Activated CD8-positive, alpha-beta memory T cell treated with anti-CD3 and anti-CD28 coated beads, Interleukin-2, amount 50 U/mL, for 48 hours (primary cell): ENCODE results near the gene ARL4C.

Experiments
- DNase-seq: peaks from one replicate; pipeline ENCODE4 v3.0.0-alpha.2; 2020

Gene ARL4C

DNA sequence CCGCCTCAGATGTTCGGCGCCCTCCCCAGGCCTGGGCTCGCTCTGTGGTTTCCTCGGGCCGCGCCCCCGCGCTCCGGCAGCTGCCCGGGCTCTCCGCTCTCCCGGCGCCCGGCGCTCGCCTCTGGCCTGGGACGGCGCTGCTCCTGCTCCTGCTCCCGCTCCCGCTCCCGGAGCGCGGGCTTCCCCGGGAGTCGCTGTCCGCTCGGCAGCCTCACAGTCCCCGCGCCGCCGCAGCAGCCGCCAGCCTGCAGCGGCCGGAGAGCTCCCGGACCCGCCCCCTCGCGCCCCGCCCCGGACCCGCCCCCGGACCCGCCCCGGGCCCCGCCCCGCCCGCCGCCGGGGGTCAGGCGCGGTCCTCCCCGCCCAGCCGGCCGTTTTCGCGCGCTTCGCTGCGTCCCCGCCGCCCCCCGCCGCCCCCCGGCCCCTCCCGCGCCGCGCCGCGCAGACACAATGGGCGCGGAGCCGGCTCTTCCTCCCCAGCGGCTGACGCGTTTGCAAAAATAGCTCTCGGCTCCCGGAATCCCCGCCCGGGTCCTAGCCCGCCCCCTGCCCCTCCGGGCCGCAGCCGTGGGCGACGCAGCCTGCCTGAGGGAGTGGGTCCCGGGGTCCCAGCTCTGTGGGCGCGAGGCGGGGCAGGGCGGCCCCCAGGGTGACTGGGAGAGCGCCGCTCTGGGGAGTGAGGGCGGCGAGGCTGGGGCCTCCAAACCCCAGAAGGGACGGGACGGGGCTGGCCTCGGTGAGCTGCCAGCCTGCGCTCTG lies at the start of gene ARL4C:
TSS of gene ARL4C (minus strand) at position 247 of the 759 bp plus-strand sequence. CDS start 495 bp downstream, outside the sequence.
- peak; percentile 77 for DNase-seq

GRCh38 chr2:234544659-234545611 lies 48.1 kb upstream of the ARL4C start:
- DNase-seq, result peak; percentile 92

- no peak for DNase-seq
Observed at GRCh38 chr2:234542742-234543141, 45.9 kb upstream of the ARL4C start.

- no peak for DNase-seq
Observed at GRCh38 chr2:234537929-234538328, 41.0 kb upstream of the ARL4C start.

DNA sequence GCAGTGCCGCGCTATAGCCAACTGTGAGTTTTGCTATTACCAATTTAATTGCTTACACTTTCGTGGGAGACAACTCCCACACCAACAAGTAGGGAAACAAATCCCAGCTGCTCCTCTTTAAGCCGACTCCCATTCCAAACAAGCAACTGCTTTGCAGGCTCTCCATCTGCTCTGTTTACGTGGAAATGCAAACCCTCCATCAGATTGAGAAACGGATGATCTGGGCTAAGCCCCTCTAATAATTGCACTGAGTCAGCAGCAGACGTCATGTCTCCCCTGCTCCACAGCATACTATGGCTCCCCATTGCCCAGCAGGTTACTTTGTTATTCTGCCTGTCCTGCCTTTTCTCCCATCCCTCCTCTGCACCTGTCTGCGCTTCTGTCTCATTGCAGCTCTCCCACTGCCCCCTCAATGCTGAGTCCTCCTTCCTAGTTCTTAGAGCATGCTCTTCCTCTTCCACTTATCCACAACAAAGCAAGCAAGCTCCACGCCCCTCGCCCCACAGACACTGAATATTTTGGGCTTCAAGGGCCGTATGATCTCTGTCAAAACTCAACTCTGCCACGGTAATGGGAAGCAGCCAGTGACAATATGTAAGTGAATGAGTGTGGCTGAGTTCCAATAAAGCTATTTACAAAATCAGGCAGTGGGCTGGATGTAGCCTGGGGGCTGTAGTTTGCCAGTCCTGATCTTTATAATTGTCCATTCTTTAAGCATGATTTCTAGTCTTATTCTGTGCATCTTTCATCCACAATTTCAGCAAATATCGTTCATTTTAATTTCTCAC lies 39.5 kb upstream of the ARL4C start:
- no peak for DNase-seq

DNA sequence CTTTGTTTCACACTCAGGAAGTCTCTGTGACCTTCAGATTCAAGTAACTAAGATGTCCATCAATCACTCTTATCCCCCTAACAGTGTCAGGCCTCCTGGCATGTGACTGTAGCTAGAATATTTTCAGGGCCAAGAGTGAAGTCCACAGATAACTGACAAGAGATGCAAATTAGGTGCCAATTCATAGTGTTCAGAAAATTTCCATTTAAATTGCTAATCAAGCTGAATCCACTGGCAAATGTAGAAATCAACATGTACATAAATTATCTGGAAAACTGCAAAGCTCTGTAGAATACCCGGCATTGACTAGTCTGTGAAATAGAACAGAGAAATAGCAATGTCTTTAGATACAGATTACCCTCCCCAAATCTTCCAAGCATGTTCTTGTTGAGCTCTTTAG lies 38.6 kb upstream of the ARL4C start:
- no peak for DNase-seq

DNA sequence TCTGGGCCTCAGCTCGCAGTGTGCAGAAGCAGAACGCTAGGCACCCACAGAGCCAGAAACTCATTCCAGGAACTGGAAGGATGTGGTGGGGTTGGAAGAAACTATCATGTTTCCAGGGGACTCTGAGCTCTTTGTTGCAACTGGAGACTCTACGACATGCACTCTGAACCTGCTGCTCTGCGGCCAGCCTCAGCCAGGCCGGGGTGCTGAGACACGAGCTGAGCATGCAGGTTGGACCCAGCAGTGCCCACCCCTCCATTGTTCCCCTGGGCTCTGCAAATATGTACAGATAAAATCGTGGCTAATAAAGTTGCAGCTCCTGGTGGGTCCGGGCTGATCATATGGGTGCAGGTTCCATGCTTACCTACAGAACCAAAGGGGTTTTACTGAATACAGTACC lies 37.6 kb upstream of the ARL4C start:
- no peak for DNase-seq

GRCh38 chr2:234533626-234534025 lies 36.7 kb upstream of the ARL4C start:
- no peak for DNase-seq

DNA sequence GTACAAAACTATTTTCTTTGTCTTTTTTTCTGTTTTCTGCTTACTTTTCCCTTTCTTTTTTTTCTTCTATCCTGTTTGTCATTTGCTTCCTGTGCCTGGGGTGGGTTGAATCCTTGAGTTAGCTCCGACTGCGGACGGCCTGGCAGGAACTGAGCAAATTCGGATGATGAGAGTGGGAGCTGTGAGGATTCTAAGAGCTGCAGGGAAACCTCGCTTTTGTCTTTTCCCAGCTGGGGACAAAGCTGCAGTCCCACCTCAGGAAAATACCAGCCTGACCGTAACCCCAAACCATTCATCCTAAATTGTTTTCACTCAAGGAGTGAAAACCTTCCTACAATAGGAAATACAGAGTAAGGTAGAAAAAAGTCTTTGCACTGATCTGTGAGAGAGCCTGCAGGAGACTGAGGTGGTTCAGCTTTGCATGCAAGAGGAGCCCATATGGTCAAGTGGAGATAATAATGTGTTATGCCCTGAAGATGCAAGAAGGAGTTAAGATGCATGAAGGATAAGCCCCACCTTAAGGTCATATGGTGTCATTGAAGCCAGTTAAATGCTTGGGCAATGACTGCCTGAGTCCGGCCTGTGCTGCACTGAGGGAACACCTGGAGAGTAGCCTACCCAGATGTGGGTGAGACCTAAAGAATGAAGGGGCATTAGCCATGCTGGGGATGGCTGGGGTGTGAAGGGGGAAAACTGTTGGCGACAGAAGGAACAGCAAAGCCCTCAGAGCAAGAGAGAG lies 31.7 kb upstream of the ARL4C start:
- no peak for DNase-seq

- DNase-seq, result no peak
Observed at GRCh38 chr2:234526711-234527110, 29.8 kb upstream of the ARL4C start.

DNA sequence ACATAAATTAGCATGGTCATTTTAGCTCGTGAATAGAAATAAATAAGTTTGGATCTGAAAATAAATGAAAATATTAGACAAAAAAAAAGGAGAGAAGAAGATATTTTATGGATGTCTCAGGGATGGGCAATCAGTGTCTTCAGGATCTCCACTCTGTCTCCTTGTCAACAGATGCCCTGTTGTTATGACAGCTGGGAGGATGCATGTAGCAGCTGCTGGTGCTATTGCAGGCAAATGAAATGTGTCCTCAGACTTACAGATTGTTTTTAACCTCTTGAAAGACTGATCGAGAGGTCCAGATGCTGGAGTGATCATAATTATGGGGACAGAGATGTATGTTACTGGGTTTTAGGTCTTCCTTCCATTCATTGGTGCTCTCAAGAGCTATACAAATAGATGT lies 24.7 kb upstream of the ARL4C start:
- no peak for DNase-seq

DNA sequence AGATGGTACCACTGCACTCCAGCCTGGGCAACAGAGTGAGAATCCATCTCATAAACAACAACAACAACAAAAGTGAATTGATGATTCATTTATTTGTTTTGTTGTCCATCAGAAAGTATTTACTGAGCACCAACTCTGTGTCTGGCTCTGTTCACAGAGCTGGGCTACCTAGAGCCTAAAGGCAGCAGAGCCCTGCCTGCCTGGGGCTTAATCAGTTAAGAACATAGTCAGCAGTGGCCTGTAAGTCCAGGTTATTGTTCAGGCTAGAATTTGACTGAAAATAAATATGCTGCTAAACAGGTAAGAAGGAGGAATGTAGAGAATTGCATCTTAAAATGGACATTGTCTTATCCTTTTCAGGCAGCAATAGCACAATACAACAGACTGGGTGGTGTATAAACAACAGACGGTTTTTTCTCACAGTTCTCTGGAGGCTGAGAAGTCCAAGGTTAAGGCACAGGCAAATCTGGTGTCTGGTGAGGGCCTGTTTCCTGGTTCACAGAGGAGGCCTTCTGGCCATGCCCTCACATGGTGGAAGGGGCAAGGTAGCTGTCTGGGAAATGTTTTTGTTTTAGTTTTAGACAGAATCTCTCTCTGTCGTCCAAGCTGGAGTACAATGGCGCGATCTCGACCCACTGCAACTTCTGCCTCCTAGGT lies 22.2 kb upstream of the ARL4C start:
- DNase-seq, result no peak

DNA sequence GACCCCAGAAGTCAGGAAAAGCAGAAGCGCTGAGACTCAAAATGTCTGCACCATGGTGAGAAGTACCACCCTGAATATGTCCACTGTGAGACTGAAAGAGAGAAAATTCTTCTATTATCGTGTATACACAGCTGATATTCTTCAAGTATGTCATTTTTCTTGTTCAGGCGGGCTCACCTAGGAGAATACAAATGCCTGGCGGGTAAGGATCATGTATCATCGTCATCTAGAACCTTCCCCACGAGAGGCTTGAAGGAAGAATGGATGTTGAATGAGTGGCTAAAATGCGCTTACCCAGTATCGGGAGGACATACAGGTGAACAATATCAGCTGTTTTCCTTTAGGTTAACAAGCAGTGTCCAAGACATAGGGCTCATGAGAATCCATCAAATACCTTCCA lies 21.1 kb upstream of the ARL4C start:
- no peak for DNase-seq

DNA sequence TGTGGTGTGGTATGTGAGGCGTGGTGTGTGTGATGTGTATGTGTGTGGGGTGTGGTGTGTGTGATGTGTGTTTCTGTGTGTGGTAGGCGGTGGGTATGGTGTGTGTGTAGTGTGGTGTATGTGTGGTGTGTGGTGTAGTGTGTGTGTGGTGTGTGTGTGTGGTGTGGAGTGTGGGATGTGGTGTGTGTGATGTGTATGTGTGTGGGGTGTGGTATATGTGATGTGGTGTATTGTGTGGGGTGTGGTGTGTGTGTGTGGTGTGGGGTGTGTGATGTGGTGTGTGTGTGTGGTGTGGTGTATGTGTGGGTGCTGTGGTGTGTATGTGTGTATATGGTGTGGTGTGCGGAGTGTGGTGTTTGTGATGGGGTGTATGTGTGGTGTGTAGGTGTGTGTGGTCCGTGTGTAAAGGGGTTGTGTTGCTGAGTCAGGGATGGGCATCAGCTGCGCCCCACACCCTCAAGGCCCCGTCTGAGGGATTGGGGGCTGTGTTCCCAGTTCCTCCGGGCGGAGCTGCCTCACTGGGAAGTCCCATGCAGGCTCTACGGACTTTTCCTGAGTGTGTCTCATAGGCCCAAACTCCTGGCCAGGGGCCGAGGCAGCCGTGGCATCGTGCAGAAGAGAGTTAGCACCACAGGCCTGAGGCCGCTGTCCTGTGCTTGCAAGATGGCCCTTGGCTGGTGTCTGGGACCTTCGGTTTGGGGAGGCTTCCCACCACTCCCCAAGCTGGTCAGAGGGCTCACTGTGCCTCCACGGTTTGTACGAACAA lies 18.2 kb upstream of the ARL4C start:
- DNase-seq, result no peak

GRCh38 chr2:234514099-234514498 lies 17.2 kb upstream of the ARL4C start:
- no peak for DNase-seq

DNA sequence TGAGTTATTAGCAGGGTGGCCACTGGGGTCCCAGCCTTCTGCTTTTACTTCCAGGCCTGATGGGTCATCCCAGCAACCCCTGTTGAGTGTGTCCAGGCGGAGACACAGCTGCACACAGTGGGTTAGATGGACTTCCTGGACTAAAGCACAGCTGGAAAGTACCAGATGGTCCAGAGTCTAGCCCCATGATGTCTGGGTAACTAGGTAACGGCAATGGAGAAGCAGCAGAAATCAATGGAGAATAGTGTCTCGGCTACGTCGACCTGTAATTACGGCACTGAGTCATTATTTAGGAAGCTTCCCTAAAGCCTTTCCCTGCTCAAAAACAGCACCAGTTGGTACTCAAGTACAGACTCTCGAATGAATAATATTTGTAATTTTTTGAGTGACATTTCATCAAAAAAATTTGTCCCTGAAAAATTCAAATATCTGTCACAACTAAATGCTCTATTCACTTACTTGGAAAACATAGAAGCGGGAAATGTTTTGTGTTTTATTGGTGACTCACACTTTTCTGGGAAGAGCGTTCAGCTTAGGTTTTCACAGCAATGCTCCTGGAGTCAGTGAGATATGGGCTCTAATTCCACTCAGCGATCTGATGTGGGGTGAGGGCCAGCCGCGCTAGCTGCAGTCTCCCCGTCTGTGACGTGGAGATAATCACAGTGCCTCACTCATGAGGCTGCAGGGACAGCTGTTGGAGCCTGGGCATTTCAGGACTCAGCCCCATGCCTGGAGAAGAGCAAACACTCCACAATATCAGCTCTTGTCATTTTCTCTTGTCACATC lies 16.2 kb upstream of the ARL4C start:
- DNase-seq, result no peak

DNA sequence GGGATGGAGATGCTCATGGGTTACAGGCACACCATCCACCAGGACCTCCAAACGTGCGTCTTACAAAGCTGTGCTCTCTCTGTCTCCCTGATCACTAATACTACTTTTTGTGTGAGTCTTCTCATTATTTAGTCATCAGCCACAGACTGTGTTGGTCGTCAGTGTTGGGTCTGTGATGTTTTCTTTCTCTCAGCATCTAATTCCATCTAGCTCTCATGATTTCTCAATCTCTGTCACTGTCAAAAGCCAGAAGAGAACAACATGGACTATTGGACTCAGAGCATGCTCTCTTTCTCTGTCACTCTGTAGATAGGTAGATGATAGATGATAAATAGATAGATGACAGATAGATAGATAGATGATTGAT lies 6.0 kb upstream of the ARL4C start:
- DNase-seq, result no peak

DNA sequence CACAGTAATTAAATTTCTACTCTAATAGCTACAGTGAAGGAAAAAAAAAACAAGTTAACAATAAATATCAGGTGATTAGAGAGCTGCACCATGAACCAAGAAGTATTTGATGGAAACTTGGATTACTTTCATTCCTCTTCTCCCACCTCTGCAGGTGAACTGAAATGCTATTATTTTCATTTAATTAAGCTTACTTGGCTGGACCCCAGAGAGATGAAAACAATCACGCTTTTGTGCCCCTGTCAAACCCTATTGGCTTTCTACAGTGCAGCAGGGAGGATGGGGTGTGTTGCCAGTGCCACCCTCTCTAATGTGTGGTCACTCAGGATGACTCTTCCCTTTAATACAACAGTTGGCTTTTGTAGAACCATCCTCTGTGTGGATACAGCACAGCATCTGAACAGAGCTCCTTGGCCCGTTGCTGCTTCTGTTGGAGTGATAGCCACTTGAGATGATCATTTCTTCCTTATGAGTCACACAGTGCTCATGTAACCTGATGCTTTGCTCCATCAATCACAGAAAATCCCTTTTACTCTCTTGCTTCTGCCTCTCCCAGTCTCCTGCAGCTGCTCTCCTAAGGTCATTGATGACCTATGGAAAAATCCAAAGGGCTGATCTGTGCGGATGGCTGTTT lies 5.5 kb upstream of the ARL4C start:
- no peak for DNase-seq

DNA sequence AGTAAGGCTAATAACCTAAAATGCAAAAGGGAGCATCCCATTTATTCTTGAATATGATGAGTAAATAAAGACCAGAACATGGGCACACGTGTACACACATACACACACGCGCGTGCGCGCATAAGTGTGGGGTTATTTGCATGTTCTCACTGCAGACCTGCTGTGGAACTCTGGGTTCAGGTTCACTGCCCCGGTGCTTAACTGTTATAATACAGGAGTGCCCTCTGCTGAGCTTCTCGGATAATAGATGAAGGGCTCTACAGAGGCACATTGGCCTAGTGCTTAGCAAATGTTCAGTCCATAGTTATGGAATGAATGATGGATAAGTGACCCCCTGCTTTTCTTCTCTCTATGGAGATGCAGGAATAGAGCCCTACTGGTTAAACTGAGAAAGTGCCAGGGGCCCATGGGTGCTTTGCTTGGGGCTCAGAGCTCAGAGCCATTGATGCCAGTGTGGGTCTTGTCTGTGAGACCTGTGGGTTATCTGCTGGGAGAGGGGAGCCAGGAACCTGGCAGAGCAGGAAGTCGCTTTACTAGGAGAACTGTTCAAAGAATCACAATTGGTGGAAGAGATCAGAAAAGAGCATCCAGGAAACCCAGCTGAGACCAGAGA lies 3.6 kb upstream of the ARL4C start:
- DNase-seq, result peak; percentile 76
